UCSD-AML1 (cell line): ENCODE measurements around the gene C11orf97.
A peak's percentile ranks its signal among the peaks of the same experiment; 100 is the strongest.
"Not testable (repeated sequence)": the region's sequence is repeated elsewhere in the genome, so short reads cannot be mapped to it uniquely, and the experiment has no call there.

Experiments used
- DNase-seq: peaks from one replicate; lab custom pipeline; 2025; ENCODE audit not compliant: unreplicated experiment; lab: John Stamatoyannopoulos, UW

Gene C11orf97

GRCh38 chr11:94525546-94526324 is 13.5 kb downstream of the C11orf97 start:
- no peak for DNase-seq

GRCh38 chr11:94526645-94527438 is 14.6 kb downstream of the C11orf97 start:
- no peak for DNase-seq

- no peak for DNase-seq
Observed at GRCh38 chr11:94528551-94528950, 16.3 kb downstream of the C11orf97 start.

GRCh38 chr11:94532211-94532610 is 19.9 kb downstream of the C11orf97 start:
- no peak for DNase-seq

GRCh38 chr11:94533206-94533605 is 20.9 kb downstream of the C11orf97 start:
- DNase-seq: no peak

- no peak for DNase-seq
Observed at GRCh38 chr11:94533696-94534630, 21.7 kb downstream of the C11orf97 start.

GRCh38 chr11:94536386-94536785 is 24.1 kb downstream of the C11orf97 start:
- no peak for DNase-seq

- DNase-seq: no peak
Observed at GRCh38 chr11:94537031-94537600, 24.9 kb downstream of the C11orf97 start.

GRCh38 chr11:94539420-94539819 is 27.2 kb downstream of the C11orf97 start:
- no peak for DNase-seq

GRCh38 chr11:94543695-94544645 is 31.7 kb downstream of the C11orf97 start, which contains the start of gene FUT4:
Gene FUT4 (plus strand): TSS chr11:94543921. CDS start chr11:94544134, 213 bp downstream.
- peak; percentile 87 for DNase-seq

GRCh38 chr11:94544646-94545263 is 32.5 kb downstream of the C11orf97 start:
- DNase-seq: no peak

GRCh38 chr11:94545264-94546161 is 33.3 kb downstream of the C11orf97 start:
- DNase-seq: no peak

GRCh38 chr11:94546162-94546470 is 33.9 kb downstream of the C11orf97 start:
- DNase-seq: no peak

GRCh38 chr11:94546886-94547285 is 34.6 kb downstream of the C11orf97 start:
- DNase-seq: no peak

- DNase-seq: no peak
Observed at GRCh38 chr11:94549146-94549545, 36.9 kb downstream of the C11orf97 start.

GRCh38 chr11:94550513-94550912 is 38.3 kb downstream of the C11orf97 start:
- no peak for DNase-seq

- no peak for DNase-seq
Observed at GRCh38 chr11:94553938-94554337, 41.7 kb downstream of the C11orf97 start.

GRCh38 chr11:94555752-94556329 is 43.6 kb downstream of the C11orf97 start:
- not testable (repeated sequence) for DNase-seq
